NCI-H1694 (cell line): Measurements from ENCODE around the gene TAF1.
"Not testable (repeated sequence)": the region's sequence is repeated elsewhere in the genome, so short reads cannot be mapped to it uniquely, and the experiment has no call there.

Source experiments
- DNase-seq: peaks from one replicate; lab custom pipeline; 2025; lab: John Stamatoyannopoulos, UW

TAF1 gene

GRCh38 chrX:71420686-71421085 lies 54.5 kb downstream of the TAF1 start:
- DNase-seq, result no peak

GRCh38 chrX:71432733-71433132 lies 66.6 kb downstream of the TAF1 start:
- DNase-seq, result no peak

- no peak for DNase-seq
Observed at GRCh38 chrX:71438750-71439149, 72.6 kb downstream of the TAF1 start.

GRCh38 chrX:71439420-71439819 lies 73.3 kb downstream of the TAF1 start:
- DNase-seq, result no peak

GRCh38 chrX:71439896-71440295 lies 73.7 kb downstream of the TAF1 start:
- no peak for DNase-seq

GRCh38 chrX:71440401-71440800 lies 74.2 kb downstream of the TAF1 start:
- no peak for DNase-seq

GRCh38 chrX:71441809-71442208 lies 75.7 kb downstream of the TAF1 start:
- not testable (repeated sequence) for DNase-seq

GRCh38 chrX:71450433-71451106 lies 84.4 kb downstream of the TAF1 start:
- DNase-seq, result no peak

- DNase-seq, result not testable (repeated sequence)
Observed at GRCh38 chrX:71451518-71451917, 85.4 kb downstream of the TAF1 start.

- no peak for DNase-seq
Observed at GRCh38 chrX:71453056-71453455, 86.9 kb downstream of the TAF1 start.

- DNase-seq, result no peak
Observed at GRCh38 chrX:71454222-71454621, 88.1 kb downstream of the TAF1 start.

GRCh38 chrX:71458866-71459265 lies 92.7 kb downstream of the TAF1 start:
- no peak for DNase-seq

- no peak for DNase-seq
Observed at GRCh38 chrX:71464968-71465367, 98.8 kb downstream of the TAF1 start.

GRCh38 chrX:71466979-71467523 lies 100.9 kb downstream of the TAF1 start:
- DNase-seq, result no peak

- DNase-seq, result no peak
Observed at GRCh38 chrX:71475785-71476540, 109.8 kb downstream of the TAF1 start.

- no peak for DNase-seq
Observed at GRCh38 chrX:71482228-71482958, 116.2 kb downstream of the TAF1 start.

- no peak for DNase-seq
Observed at GRCh38 chrX:71487814-71488213, 121.7 kb downstream of the TAF1 start.

GRCh38 chrX:71489540-71489939 lies 123.4 kb downstream of the TAF1 start:
- DNase-seq, result no peak

GRCh38 chrX:71492231-71493065 lies 126.3 kb downstream of the TAF1 start:
- no peak for DNase-seq

GRCh38 chrX:71493111-71493613 lies 127.0 kb downstream of the TAF1 start:
- DNase-seq, result no peak

GRCh38 chrX:71495979-71496378 lies 129.8 kb downstream of the TAF1 start:
- not testable (repeated sequence) for DNase-seq

- no peak for DNase-seq
Observed at GRCh38 chrX:71496476-71496875, 130.3 kb downstream of the TAF1 start.
